Stimulated activated CD4-positive, alpha-beta T cell treated with anti-CD3 and anti-CD28 coated beads, Interleukin-12 subunit alpha, Interleukin-12 subunit beta, amount 100 ng/mL, for 4 hours (primary cell): ENCODE results near the gene IFI30.

Source experiments
- DNase-seq: peaks from one replicate; pipeline ENCODE4 v3.0.0-alpha.2; 2020

Gene IFI30

GRCh38 chr19:18171605-18172327 is 1.8 kb upstream of the IFI30 start:
- no peak for DNase-seq

DNA sequence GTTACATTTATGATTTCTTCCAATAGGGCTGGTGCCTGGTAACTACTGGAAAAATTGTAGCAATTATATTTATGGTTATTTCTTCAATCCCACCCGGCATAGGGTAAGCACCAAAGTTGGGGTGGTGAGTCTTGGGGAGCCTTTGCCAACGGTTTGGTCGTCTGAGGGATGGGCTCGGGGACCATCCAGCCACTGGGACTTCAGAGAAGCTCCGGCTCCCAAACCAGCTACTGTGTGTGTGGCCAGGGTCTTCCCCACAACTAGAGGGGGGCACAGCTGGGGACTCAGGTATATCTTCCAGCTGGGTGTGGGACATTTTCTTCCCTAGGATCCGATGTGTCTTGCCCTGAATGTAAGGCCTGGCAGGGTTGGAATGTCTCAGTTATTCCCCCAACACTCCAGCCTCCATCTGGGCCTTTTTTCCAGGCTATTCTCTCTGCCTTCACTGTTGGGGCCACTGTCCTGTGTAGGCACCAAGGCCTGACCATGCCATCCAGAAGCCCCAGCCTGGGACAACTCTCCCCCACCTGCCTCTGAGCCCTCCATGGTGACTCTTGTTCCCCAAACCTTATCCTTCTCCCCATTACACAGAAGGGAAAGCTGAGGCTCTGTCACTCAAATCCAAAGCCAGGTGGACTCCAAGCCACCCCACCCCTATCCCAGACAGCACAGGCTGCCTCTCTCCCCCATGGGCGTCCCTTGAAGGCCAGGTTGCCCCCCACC is 1.1 kb upstream of the IFI30 start:
- no peak for DNase-seq

GRCh38 chr19:18173054-18173571 is 500 bp upstream of the IFI30 start:
- DNase-seq = no peak

DNA sequence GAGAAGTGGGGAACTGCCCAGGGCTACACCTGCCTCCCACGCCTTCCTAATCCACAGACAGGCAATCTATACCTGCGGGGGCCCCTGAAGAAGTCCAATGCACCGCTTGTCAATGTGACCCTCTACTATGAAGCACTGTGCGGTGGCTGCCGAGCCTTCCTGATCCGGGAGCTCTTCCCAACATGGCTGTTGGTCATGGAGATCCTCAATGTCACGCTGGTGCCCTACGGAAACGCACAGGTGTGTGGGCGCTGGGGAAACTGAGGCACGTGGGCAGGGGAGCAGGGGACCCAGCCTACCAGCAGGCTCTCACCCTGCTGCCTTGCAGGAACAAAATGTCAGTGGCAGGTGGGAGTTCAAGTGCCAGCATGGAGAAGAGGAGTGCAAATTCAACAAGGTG is 1.4 kb downstream of the IFI30 start:
- DNase-seq = no peak

- DNase-seq = no peak
Observed at GRCh38 chr19:18176367-18177310, 3.0 kb downstream of the IFI30 start.

DNA sequence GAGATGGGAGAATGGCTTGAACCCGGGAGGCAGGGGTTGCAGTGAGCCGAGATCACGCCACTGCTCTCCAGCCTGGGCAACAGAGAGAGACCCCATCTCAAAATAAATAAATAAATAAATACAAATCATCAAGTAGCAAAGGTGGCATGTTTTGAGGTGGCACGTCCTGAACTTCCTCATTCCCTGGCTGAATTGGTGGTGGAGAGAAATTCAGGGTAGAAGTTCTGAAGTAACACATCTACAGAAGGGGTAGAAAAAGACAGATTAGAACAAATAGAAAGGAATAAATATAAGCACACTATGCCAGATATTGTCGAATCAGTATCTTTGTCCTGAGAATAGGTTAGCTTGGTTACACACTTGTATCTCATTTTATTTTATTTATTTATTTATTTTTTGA is 6.3 kb downstream of the IFI30 start:
- no peak for DNase-seq

- DNase-seq = no peak
Observed at GRCh38 chr19:18183529-18183928, 9.9 kb downstream of the IFI30 start.

DNA sequence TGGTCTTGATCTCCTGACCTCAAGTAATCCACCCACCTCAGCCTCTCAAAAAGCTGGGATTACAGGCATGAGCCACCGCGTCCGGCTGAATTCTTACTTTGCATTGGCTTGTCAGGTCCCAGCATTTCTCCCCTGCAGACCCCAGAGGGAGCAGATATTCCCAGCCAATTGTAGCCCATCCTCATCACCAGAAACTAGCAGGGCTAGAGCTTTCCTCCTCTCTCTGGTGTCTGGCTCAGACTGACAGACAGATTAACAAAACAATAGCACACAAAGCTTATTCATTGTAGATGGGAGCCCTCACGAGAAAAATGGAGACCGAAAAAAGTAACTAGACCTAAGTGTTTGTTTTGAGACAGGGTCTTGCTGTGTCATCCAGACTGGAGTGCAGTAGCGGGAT is 11.9 kb downstream of the IFI30 start:
- DNase-seq = no peak

DNA sequence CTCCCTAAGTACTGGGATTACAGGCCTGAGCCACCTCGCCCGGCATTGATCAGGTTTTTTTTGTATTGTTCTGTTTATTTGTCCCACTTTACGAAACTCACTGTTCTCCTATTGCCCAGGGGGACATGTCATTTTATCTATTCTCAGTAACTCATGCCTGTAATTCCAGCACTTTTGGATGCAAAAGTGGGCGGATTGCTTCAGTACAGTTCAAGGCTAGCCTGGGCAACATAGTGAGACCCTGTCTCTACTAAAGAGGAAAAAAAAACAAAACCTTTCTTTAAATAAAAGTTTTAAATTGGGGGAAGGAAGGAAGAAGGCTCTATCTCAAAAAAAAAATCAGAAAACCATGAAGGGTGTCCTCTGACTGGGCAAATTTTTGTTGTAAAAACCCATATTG is 16.7 kb downstream of the IFI30 start:
- DNase-seq = no peak

GRCh38 chr19:18191640-18192062 is 18.0 kb downstream of the IFI30 start:
- no peak for DNase-seq

GRCh38 chr19:18192673-18193387 is 19.2 kb downstream of the IFI30 start, which contains the start of gene MPV17L2:
Gene MPV17L2, plus strand, starts transcription at chr19:18193218. Its CDS starts 64 bp downstream, at chr19:18193282.
- DNase-seq = peak; percentile 95

DNA sequence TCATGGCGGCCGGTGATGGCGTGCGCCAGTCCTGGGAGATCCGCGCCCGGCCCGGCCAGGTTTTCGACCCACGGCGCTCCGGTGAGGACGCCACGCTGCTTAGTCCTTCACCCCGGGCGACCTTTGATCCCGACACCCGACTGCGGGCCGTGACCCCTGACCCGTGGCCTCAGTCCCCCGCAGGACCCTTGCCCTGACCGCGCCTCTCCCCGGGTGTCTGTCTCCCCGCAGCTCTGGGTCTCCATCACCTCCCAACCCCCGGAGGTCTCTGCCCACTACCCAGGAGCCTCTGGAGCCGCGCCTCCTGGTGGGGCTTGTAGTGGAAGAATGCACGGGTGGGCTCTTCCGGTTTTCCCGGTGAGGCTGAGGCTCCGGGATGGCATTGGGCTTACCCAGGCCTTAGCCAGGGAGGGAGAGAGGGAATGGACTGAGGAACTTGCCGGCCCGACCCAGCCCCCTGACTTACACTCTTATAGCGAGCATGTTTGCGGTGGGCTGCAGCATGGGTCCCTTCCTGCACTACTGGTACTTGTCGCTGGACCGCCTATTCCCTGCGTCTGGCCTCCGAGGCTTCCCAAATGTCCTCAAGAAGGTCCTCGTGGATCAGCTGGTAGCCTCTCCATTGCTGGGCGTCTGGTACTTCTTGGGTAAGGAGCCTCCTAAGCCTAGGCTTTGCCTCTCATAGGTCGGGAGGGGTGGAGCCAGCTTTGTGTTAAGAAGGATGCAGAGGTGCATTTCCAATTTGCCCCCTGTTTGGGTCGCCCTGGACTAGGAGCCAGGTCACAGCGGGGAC is 20.0 kb downstream of the IFI30 start:
- DNase-seq = no peak

DNA sequence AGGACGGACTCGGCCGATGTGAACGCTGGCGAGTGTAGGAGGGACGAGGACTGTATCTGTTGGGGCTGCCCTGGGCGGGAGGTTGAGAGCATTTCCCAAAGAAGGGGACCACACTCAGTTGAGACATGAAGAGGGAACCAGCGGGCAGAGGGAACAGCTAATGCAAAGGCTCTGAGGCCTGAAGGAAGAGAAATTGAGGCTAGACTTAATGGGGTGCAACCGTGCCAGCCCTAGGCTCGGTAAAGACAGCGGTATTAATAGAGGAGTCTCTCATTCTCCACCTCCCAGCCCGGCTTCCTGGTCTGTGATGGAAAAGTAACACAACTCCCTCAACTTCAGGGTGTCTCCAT is 20.5 kb downstream of the IFI30 start:
- no peak for DNase-seq

DNA sequence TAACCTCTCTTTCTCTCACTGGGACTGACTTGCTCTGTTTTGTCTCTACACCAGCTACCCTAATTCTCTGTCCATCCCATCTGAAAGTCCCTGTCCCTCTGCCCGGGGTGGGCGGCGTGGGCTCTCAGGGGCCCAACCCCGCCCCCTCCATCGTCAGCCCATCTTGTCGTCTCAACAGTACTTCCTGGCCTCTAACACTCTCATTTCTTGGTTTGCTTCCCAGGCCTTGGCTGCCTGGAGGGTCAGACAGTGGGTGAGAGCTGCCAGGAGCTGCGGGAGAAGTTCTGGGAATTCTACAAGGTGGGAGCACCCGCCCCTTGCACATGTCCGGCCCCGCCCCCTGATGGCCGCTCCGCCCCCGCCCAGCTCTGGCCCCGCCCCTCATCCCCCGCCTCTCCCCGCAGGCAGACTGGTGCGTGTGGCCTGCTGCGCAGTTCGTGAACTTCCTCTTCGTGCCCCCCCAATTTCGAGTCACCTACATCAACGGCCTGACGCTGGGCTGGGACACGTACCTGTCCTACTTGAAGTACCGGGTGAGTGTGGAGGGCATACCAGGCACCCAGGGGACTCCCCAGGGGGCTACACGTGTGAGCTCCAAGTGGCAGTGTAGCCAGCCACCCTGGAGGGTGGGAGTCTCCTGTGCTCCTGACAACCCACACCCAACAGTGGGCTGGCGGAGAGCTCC is 21.1 kb downstream of the IFI30 start:
- peak; percentile 38 for DNase-seq

DNA sequence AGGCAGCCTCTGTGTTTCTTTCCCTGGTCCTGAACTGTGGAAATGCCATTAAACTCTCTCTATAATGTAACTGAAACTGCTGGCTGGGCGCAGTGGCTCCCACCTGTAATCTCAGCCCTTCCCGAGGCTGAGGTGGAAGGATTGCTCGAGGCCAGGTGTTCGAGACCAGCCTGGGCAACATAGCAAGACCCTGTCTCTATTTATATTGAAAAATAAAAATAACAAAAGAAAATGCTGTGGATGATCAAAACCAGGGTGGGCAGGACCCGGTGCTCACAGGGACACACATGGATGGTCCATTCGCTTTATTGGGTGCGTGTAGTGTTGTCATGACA is 22.9 kb downstream of the IFI30 start:
- DNase-seq = no peak

- no peak for DNase-seq
Observed at GRCh38 chr19:18197306-18197705, 23.7 kb downstream of the IFI30 start.

DNA sequence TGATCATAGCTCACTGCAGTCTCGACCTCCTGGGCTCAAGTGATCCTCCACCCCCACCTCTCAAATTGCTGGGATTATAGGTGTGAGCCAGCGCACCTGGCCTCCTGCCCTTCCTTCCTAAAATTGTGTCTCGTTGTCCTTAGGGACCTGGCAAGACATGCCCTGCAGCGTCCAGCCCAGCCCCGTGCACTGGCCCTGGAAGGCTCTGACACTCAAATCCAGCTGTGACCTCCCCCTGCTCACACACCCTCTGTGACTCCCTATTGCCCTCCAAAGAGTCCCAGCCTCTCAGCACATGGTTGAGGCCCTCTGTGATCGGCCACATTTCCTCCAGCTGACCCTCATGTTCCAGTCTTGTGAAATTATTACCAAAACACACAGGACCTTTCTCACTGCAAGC is 24.3 kb downstream of the IFI30 start:
- DNase-seq = no peak

DNA sequence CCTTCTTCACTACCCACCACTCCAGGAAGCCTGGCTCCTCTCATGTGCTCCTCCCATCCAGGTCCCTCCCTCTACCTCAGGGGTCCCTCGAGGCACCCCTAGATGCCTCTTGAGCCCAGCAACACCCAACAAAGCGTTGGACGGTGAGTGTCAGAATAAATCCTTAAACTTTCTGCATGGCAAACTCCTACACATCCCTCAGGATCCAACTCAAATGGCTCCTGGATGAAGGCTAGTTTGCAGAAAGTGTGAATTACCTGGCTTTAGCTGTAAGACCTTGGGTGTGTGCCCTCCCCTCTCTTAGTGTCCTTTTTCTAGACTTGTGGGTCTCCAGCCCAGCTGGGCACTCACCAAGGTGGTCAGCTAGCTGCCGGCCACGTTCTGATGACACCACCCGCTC is 24.8 kb downstream of the IFI30 start:
- DNase-seq = no peak

GRCh38 chr19:18202397-18202777 is 28.8 kb downstream of the IFI30 start:
- DNase-seq = no peak

- no peak for DNase-seq
Observed at GRCh38 chr19:18202778-18203407, 29.3 kb downstream of the IFI30 start.

- peak; percentile 33 for DNase-seq
Observed at GRCh38 chr19:18203408-18203862, 29.8 kb downstream of the IFI30 start.
